ENCODE data around the gene ATE1.

ATE1 gene

GRCh38 chr10:121791761-121792160 is 136.1 kb downstream of the ATE1 start:
- H3K27ac ChIP-seq, result no peak overlapping the region
- no peak for TF ChIP-seq CTCF (conservative IDR thresholded peaks at IDR 0.05)
- no peak for TF ChIP-seq ZFX (IDR thresholded peaks at IDR 0.05)

- H3K27ac ChIP-seq, result no peak overlapping the region
- TF ChIP-seq CTCF (conservative IDR thresholded peaks at IDR 0.05) (no peak), ZFX (IDR thresholded peaks at IDR 0.05) (no peak)
These were observed 139.1 kb downstream of the ATE1 start for GRCh38 chr10:121788717-121789116.

DNA sequence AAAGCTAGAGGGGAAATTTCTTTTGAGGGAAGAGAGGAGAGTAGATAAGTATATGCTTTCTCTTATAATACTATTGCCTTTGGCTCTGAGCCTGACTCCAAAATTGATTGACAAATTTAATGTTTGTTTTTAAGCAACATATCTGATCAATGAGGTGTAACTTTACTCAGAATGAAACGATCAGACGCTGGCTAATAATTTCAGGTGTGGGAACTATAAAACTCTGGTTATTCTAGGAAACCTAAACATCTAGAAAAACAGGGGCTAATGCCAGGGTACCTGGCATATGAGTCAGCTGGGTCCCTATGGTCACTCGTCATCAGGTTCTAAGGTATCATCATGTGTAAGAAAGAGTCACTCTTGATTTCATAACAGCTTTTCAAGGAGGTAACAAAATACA is 139.7 kb downstream of the ATE1 start:
- no peak for TF ChIP-seq CTCF (conservative IDR thresholded peaks at IDR 0.05)
- TF ChIP-seq ZFX (IDR thresholded peaks at IDR 0.05), result no peak
- H3K27ac ChIP-seq, result no peak overlapping the region

- no peak for TF ChIP-seq CTCF (conservative IDR thresholded peaks at IDR 0.05)
- TF ChIP-seq ZFX (IDR thresholded peaks at IDR 0.05), result no peak
These were observed 140.7 kb downstream of the ATE1 start for GRCh38 chr10:121787169-121787568.

DNA sequence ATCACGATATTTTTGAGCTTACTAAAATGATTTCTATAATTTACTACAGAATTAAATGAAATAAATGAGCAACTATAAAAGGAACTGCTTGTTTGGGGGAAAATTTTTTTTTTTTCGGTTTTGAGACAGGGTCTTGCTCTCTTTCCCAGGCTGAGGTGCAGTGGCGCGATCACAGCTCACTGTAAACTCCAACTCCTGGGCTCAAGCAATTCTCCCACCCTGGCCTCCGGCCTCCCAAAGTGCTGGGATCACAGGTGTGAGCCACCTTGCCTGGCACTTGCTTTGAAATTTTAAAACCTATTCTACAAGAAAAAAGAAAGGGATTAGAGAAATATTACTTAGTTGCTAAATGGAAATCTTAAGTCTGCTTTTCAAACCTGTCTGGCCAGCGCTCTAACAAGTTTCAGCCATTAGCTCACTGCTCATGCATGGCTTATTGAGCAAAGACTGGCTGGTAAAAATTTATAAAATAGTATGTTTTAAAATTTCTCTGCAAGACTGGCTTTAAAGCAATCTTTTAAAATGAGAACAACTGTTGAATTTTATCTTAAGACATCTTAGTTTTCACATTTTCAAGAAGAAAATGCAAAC is 144.0 kb downstream of the ATE1 start:
- TF ChIP-seq ZFX (IDR thresholded peaks at IDR 0.05), result no peak
- TF ChIP-seq CTCF (conservative IDR thresholded peaks at IDR 0.05), result no peak
- no peak overlapping the region for H3K27ac ChIP-seq

More at GRCh38 chr10:121787169-121787568, 140.7 kb downstream of the ATE1 start:
- H3K27ac ChIP-seq, result no peak overlapping the region

DNA sequence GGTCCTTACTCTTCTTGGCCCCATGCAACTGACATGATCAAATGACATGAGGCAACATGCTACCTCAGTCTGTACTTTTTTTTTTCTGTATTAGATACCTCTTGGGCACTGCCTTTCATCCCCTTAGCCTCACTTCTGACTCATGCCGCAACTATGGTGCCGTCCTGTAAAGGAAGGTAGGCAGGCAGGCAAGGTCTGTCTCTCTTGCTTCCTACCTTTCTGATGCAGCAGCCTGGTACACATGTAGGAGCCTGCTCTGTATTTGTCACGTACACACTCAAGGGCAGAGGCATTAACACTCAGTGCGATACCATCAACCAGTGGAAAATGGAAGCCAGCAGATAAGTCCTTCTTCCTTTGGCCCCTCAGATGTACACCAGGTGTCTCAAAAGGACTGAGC is 146.7 kb downstream of the ATE1 start:
- H3K27ac ChIP-seq, result no peak overlapping the region
- no peak for TF ChIP-seq ZFX (IDR thresholded peaks at IDR 0.05)
- TF ChIP-seq CTCF (conservative IDR thresholded peaks at IDR 0.05), result no peak

- TF ChIP-seq ZFX (IDR thresholded peaks at IDR 0.05) (no peak), CTCF (conservative IDR thresholded peaks at IDR 0.05) (no peak)
- H3K27ac ChIP-seq, result no peak overlapping the region
These were observed 153.0 kb downstream of the ATE1 start for GRCh38 chr10:121774813-121775212.
